ENCODE measurements around the gene KIRREL3.

The KIRREL3 gene

GRCh38 chr11:126431401-126432064 is 569.0 kb downstream of the KIRREL3 start:
- DNase-seq = peak; percentile 79

GRCh38 chr11:126430581-126431335 is 569.8 kb downstream of the KIRREL3 start:
- no peak for DNase-seq

- no peak for DNase-seq
These were observed 573.5 kb downstream of the KIRREL3 start for GRCh38 chr11:126426820-126427749.

- DNase-seq = no peak
These were observed 574.5 kb downstream of the KIRREL3 start for GRCh38 chr11:126426106-126426505.

GRCh38 chr11:126424471-126425039 is 576.0 kb downstream of the KIRREL3 start:
- no peak for DNase-seq

GRCh38 chr11:126423743-126424142 is 576.8 kb downstream of the KIRREL3 start:
- no peak for DNase-seq

- DNase-seq = no peak
These were observed 577.4 kb downstream of the KIRREL3 start for GRCh38 chr11:126423154-126423553.

GRCh38 chr11:126422446-126422845 is 578.1 kb downstream of the KIRREL3 start:
- DNase-seq = no peak

GRCh38 chr11:126421271-126421671 is 579.3 kb downstream of the KIRREL3 start:
- no peak for DNase-seq

- no peak for DNase-seq
These were observed 579.8 kb downstream of the KIRREL3 start for GRCh38 chr11:126420698-126421256.

- no peak for DNase-seq
These were observed 580.5 kb downstream of the KIRREL3 start for GRCh38 chr11:126419801-126420697.

- DNase-seq = no peak
These were observed 581.7 kb downstream of the KIRREL3 start for GRCh38 chr11:126418887-126419286.

- DNase-seq = no peak
These were observed 583.3 kb downstream of the KIRREL3 start for GRCh38 chr11:126417091-126417862.

- DNase-seq = peak; percentile 92
These were observed 584.0 kb downstream of the KIRREL3 start for GRCh38 chr11:126416542-126417090.

- no peak for DNase-seq
These were observed 584.7 kb downstream of the KIRREL3 start for GRCh38 chr11:126415669-126416420.

- DNase-seq = no peak
These were observed 585.4 kb downstream of the KIRREL3 start for GRCh38 chr11:126415128-126415527.

- DNase-seq = no peak
These were observed 586.0 kb downstream of the KIRREL3 start for GRCh38 chr11:126414615-126415014.

- no peak for DNase-seq
These were observed 586.6 kb downstream of the KIRREL3 start for GRCh38 chr11:126413843-126414405.

- DNase-seq = no peak
These were observed 587.1 kb downstream of the KIRREL3 start for GRCh38 chr11:126413426-126413825.

All from islet precursor cell (in vitro differentiated cells).